Upper lobe of left lung (tissue), 4 donors: ENCODE data around the gene LILRB4.

ENCODE experiments used
- CTCF ChIP-seq, 6 experiments: fragments of 450-650 bp in 4 of 6; fragments of 200-600 bp in 2 of 6; sonication (generic) in 2 of 6; IDR thresholded peaks; one replicate each; pipeline ENCODE4 v1.5.1; 2016 to 2019; ENCODE audit warnings: antibody characterized with exemption in 6 of 6
- EP300 ChIP-seq, 4 donors: sonication (generic); formaldehyde crosslinking; IDR thresholded peaks; one replicate each; pipeline ENCODE4 v1.5.1; 2017; ENCODE audit warnings: antibody characterized with exemption in 4 of 4, control low read depth in 2 of 4
- POLR2A ChIP-seq, 4 donors: fragments of 450-650 bp; IDR thresholded peaks; one replicate each; pipeline ENCODE4 v1.5.1; 2016 to 2017; ENCODE audit warnings: antibody characterized with exemption in 4 of 4, mild to moderate bottlenecking in 2 of 4
- POLR2AphosphoS5 ChIP-seq, 2 donors: sonication (generic); formaldehyde crosslinking; IDR thresholded peaks; one replicate each; pipeline ENCODE4 v1.5.1; 2017; ENCODE audit warnings: antibody characterized with exemption in 2 of 2

GRCh38 chr19:54616821-54617560, 45.8 kb upstream of the LILRB4 start:
- no peak for TF ChIP-seq CTCF (IDR thresholded peaks at IDR 0.05)
- TF ChIP-seq POLR2A (IDR thresholded peaks at IDR 0.05): no peak
- TF ChIP-seq EP300 (IDR thresholded peaks at IDR 0.05): no peak
- TF ChIP-seq POLR2AphosphoS5 (IDR thresholded peaks at IDR 0.05): no peak
